Measurements from ENCODE around the gene FAM120B.

The FAM120B gene

GRCh38 chr6:170444056-170444591, 137.6 kb downstream of the FAM120B start:
- peak; percentile 25 for DNase-seq (ENCODE audit: low read depth)

- DNase-seq (ENCODE audit: low read depth): no peak
These were observed 138.3 kb downstream of the FAM120B start for GRCh38 chr6:170444811-170445211.

GRCh38 chr6:170445487-170445886, 138.9 kb downstream of the FAM120B start:
- DNase-seq (ENCODE audit: low read depth): no peak

- DNase-seq (ENCODE audit: low read depth): no peak
These were observed 139.4 kb downstream of the FAM120B start for GRCh38 chr6:170445971-170446370.

- DNase-seq (ENCODE audit: low read depth): no peak
These were observed 140.4 kb downstream of the FAM120B start for GRCh38 chr6:170446841-170447560.

- DNase-seq (ENCODE audit: low read depth): no peak
These were observed 141.0 kb downstream of the FAM120B start for GRCh38 chr6:170447561-170447930.

GRCh38 chr6:170448317-170448716, 141.8 kb downstream of the FAM120B start:
- DNase-seq (ENCODE audit: low read depth): no peak

GRCh38 chr6:170448751-170449630, 142.4 kb downstream of the FAM120B start:
- no peak for DNase-seq (ENCODE audit: low read depth)

GRCh38 chr6:170449835-170450753, 143.5 kb downstream of the FAM120B start:
- no peak for DNase-seq (ENCODE audit: low read depth)

GRCh38 chr6:170450916-170451761, 144.6 kb downstream of the FAM120B start:
- DNase-seq (ENCODE audit: low read depth): no peak

GRCh38 chr6:170451762-170452651, 145.4 kb downstream of the FAM120B start:
- no peak for DNase-seq (ENCODE audit: low read depth)

- DNase-seq (ENCODE audit: low read depth): no peak
These were observed 146.4 kb downstream of the FAM120B start for GRCh38 chr6:170452767-170453545.

GRCh38 chr6:170453586-170454511, 147.3 kb downstream of the FAM120B start:
- no peak for DNase-seq (ENCODE audit: low read depth)

GRCh38 chr6:170454512-170455285, 148.1 kb downstream of the FAM120B start:
- no peak for DNase-seq (ENCODE audit: low read depth)

- no peak for DNase-seq (ENCODE audit: low read depth)
These were observed 148.9 kb downstream of the FAM120B start for GRCh38 chr6:170455335-170455979.

GRCh38 chr6:170456334-170456733, 149.8 kb downstream of the FAM120B start:
- no peak for DNase-seq (ENCODE audit: low read depth)
